Fibroblast of peridontal ligament (primary cell): ENCODE results near the gene MAZ.

Experiments
- DNase-seq: peaks from one replicate; pipeline ENCODE4 v3.0.0-alpha.2; 2010; ENCODE audit errors: extremely low read depth

Gene MAZ

DNA sequence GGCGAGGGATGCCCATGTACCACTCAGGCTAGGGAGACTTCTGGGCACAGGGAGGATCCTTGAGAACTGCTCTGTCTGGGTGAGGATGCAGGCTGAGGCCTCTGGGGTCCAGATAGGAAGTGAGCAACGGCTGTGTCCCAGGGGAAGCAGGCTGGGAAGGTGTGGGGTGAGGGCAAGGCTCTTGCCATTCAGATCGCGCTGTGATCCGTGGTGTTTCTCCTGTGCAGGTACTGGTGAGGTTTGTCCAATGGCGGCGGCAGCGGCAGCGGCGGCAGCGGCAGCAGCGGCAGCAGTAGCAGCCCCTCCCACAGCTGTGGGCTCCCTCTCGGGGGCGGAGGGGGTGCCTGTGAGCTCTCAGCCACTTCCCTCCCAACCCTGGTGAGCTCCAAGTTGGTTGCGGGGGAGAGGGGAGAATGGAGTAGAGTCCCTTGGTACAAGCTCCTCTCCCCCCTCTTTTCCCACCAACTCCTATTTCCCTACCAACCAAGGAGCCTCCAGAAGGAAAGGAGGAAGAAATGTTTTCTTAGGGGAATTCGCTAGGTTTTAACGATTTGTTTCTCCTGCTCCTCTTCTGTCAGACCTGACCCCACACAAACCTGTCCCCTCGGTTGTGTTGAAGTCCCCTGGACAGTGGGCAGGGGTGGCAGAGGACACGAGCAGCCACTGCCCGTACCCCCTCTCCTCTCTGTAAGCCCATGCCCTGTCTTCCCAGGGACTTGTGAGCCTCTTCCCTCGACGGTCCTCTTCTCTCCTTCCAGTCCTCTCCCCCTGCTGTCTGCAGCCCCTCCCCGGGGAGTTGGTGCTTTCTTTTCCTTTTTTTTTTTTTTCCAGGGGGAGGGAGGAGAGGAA, 3.7 kb downstream of the MAZ start:
- no peak for DNase-seq

DNA sequence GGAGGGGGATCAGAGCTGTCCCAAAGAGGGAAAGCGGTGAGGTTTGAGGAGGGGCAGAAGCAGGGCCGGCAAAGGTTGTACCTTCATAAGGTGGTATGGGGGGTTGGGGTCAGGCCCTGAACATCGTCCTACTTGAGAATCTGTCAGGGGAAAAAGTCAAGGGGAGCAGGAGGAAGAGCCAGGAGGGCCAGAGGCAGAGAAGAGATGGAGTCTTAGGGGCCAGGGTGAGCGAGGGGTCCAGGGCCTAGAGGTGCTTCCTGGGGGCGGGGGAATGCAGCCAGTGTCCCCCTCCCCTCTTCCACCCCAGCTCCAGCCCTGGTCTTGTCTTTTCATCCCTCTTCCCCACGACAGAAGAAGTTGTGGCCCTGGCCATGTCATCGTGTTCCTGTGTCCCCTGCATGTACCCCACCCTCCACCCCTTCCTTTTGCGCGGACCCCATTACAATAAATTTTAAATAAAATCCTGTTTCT, 4.4 kb downstream of the MAZ start:
- DNase-seq = no peak

DNA sequence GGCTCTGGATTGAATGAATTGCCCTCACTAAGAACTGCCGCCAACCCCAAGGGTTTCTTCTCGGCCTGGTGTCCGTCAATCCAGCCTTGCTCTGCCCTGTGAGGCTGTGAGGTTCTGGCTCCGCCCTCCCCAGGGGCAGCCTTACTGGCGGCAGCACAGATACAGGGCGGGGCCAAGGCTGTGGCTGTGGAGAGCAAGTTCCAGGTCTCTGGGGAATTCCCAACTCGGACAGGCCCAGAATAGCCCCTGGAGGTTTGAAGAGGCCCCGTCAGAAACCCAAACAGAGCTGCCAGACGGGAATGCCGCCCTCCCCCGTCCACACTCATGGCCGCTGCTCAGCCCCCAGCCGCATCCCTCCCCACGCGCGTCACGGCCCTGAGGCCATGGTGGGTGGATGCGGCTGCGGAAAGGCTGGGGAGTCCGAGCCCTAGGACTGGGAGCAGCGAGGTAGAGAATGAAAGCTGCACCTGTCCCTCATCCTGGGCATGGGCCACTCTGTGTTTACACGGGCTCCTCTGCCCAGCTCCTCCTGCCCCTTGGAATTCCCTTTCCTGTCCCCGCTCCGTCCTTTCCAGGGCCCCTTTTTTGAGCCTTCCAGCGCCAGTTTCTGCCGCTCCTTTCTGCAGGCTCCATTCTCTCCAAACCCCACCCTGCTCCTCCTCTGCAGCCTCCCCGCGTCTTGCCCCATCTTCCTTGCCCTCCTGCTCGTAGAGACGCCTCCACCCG, 5.0 kb downstream of the MAZ start:
- peak; percentile 96 for DNase-seq

DNA sequence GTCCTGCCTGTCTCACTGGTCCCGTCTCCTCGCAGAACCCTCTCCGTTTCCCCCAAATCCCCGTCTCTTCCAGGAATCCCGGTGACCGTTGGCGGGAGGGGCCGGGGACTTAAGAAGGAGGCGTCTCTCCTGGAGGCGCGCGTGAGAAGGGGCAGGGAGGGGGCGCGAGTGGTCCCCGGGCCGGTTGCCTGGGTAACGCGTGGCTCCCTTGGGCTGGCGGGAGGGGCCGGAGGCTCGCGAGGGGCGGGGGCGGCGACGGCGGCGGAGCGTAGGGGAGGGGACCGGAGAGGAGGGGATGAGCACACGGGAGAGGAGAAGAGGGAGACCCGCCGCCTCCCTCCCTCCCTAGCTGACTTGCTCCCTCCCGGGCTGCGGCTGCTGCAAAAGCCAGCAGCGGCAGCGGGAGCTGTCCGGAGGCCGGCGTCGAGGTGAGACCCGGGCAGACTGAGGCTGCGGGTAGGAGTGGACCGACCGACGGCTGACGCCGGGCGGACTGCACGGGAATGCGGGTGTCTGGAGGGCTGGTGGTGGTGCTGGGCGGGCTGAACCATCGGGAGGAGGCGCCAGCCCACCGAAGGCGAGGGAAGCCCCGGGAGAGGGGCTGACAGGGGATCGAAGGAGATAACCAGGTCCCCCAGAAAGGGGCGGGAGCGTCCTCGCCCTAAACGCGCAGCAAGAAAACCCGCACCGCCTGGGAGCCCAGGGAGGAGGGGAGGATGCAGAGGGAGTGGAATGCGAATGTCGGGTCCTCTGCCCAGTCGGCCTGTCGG, 5.8 kb downstream of the MAZ start, which contains the start of gene PRRT2:
PRRT2 (plus strand) TSS at position 298 of the 770 bp plus-strand sequence. CDS start 862 bp downstream, outside the sequence.
- peak; percentile 49 for DNase-seq

DNA sequence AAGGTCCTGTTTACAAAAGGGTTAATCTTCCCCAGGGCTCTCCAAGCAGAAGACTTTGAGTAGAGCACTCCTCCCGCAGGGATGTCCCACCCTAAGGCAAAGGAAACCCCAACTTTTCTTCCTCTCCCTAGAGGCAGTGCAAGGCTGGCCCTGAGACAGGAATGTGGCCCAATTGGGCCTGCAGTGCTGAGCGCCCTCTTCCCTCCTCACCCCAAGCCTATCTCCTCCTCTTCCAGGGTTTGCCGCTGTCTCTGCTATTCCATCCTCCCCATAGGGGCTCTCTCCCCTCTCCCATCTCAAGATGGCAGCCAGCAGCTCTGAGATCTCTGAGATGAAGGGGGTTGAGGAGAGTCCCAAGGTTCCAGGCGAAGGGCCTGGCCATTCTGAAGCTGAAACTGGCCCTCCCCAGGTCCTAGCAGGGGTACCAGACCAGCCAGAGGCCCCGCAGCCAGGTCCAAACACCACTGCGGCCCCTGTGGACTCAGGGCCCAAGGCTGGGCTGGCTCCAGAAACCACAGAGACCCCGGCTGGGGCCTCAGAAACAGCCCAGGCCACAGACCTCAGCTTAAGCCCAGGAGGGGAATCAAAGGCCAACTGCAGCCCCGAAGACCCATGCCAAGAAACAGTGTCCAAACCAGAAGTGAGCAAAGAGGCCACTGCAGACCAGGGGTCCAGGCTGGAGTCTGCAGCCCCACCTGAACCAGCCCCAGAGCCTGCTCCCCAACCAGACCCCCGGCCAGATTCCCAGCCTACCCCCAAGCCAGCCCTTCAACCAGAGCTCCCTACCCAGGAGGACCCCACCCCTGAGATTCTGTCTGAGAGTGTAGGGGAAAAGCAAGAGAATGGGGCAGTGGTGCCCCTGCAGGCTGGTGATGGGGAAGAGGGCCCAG, 6.7 kb downstream of the MAZ start:
- DNase-seq = no peak

DNA sequence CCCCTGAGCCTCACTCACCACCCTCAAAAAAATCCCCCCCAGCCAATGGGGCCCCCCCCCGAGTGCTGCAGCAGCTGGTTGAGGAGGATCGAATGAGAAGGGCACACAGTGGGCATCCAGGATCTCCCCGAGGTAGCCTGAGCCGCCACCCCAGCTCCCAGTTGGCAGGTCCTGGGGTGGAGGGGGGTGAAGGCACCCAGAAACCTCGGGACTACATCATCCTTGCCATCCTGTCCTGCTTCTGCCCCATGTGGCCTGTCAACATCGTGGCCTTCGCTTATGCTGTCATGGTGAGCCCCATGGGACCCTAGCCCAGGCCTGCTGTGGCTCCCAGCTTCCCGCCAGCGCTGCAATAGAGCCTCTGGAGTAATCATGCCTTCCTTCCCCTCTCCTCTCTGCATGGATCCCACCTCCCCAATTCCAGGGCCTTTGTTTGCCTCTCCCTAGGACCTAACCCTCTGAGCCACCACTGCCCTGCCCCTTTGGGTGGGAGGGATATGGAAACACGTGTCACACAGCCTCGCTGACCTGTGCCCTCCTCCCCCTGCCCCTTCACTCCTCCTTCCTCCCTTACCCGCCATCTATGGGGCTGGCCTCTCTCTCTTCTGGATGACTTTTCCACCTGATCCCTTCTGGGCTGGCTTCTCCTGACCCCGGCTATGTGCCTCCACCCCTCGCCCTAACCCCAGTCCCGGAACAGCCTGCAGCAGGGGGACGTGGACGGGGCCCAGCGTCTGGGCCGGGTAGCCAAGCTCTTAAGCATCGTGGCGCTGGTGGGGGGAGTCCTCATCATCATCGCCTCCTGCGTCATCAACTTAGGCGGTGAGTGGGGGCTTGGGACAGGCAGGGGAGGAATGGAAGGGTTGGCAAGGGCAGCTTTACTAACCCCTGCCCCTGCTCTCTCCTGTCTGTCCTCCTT, 7.6 kb downstream of the MAZ start:
- DNase-seq = no peak

DNA sequence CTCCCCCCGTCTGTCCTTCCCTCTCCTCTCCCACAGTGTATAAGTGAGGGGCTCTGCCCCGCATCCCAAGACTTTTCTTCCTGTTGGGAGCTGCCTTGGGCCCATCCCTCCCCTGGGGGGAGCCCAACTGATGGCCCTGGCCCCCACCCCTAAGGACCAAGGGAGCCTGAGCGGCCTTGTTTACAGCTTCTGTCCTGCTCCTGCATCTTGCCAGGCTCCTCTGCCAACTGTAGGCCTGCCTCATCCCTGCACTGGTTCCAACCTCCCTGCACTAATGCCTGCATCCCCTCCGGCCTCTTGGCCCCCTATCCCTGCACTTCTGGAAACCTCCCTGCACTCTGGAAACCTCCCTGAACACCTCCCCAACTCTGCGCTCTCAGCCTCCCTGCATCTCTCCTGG, 8.3 kb downstream of the MAZ start:
- no peak for DNase-seq

DNA sequence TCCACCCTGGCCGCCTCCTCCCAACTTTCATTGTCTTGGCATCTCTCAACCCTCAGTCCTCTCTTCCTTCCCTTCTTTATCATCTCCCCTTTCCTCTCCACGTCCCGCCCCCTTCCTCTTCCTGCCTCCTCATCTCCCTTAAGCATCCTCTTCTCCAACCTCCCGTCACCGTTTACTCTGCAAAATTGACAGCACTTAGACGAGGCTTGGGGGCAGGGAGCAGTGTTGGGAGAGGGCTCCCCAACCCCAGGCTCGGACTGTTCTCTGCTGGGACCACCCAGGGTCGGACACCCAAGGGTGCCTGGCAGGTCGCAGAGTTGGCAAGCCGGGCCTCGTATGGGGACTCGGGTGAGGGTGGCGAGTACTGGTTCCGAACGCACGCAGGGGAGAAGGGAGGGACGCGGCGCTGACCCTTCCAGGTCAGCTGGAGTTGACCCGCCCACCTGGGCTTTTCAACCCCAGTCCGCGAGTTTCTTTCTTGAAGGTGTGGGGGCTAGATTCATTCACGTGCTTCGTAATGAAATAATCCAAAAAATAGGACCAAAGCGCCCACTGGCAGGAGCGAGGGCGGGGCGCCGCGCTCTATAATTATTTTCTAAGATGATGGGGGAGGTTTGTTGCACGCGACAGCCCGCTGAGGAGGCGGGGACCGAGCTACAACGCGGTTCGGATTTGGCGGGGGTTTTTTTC, 8.8 kb downstream of the MAZ start:
- no peak for DNase-seq

DNA sequence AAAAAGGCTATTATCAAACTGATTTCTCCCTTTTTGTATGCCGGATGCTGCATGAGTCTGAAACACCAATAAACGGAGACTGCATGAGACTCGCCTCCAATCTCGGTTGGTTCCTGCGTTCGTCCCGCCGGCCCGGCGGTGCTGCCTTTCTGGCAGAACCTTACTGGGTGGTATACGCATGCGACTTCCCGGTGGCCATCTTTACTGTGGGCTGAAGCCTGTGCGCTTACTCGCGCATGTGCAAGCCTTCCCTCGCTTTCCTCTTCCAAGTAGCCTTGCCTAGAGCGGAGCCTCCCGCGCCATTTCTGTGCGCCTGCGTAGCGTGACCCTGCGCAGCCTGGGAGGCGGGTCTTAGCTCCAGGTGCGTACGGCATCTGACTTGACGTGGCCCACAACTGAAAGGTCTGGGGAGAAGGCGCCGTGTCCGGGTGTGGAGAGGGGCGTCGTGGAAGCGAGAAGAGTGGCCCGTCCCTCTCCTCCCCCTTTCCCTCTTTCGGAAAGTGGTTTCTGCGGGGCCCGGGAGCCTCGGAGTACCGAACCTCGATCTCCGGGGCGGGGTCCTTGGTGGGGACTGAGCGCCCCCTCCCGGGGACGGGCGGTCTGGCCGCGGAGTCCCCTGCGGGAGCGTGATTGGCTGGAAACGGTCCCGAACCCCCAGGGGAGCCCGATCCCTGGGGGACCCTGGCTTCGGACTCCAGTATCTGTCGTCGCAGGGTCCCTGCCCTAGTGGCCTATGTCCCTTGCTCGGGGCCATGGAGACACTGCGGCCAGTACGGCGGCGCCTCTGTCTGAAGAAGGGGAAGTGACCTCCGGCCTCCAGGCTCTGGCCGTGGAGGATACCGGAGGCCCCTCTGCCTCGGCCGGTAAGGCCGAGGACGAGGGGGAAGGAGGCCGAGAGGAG, 9.7 kb downstream of the MAZ start, which contains the start of gene PAGR1:
PAGR1 (plus strand) TSS at position 360 of the 901 bp plus-strand sequence; CDS start at position 734, 374 bp downstream.
- DNase-seq = peak; percentile 99

DNA sequence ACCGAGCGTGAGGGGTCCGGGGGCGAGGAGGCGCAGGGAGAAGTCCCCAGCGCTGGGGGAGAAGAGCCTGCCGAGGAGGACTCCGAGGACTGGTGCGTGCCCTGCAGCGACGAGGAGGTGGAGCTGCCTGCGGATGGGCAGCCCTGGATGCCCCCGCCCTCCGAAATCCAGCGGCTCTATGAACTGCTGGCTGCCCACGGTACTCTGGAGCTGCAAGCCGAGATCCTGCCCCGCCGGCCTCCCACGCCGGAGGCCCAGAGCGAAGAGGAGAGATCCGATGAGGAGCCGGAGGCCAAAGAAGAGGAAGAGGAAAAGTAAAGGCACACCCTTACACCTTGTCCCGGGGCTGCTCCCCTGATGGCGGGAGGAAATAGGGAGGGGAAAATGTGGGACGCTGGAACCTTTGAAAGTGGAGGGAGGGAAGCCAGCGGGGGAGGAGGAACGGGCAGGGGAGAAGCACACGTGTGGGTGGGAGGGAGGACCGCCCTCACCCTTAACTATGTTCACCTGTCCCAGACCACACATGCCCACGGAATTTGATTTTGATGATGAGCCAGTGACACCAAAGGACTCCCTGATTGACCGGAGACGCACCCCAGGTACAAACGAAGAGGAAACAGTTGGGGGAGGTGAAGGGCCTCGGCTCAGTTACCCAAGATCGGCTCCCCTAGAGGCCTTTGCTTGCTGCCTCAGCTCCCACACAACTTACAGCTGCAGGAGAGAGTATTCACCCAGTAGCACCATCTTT, 10.5 kb downstream of the MAZ start:
- DNase-seq = no peak

DNA sequence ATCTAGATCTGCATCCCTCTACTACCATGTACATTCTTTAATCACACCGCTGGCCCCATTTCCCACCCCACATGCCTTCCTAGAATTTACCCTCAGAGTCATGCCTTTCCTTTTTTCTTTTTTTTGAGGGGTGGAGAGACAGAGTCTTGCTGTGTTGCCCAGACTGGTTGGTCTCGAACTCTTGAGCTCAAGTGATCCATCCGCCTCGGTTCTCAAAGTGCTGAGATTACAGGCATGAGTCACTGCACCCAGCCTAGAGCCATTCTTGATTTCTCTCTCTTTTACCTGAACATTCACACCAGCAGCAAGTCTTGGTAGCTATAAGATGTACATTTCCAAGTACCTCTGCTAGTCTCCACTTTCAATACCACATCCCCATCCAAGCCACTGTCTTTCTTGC, 11.8 kb downstream of the MAZ start:
- no peak for DNase-seq

DNA sequence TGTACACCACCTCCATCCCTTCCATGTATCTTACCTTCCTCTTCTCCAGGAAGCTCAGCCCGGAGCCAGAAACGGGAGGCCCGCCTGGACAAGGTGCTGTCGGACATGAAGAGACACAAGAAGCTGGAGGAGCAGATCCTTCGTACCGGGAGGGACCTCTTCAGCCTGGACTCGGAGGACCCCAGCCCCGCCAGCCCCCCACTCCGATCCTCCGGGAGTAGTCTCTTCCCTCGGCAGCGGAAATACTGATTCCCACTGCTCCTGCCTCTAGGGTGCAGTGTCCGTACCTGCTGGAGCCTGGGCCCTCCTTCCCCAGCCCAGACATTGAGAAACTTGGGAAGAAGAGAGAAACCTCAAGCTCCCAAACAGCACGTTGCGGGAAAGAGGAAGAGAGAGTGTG, 13.2 kb downstream of the MAZ start:
- DNase-seq = no peak

DNA sequence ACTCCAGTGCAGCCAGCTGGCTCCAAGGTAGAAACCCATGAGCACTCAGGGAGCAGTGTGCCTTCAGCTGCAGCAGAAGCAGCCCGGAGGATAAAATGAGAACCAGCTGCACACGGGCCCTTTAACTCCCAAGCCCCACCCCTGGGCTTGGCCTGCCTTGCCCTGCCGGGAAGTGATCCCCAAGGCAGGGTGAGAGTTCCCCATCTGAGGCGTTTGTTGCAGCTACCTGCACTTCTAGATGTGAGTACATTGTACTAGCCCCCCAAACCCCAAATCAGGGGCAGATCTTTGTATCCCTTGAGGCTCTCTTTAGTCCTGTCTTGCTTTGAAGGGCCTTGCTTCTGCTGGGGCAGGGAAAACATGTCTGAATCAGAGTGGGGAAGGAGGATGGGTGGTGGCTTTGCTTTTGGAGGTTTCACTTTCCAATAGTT, 14.0 kb downstream of the MAZ start, which contains the start of gene MVP:
MVP (plus strand) TSS at position 192 of the 431 bp plus-strand sequence. CDS start 10,088 bp downstream, outside the sequence.
- peak; percentile 75 for DNase-seq

DNA sequence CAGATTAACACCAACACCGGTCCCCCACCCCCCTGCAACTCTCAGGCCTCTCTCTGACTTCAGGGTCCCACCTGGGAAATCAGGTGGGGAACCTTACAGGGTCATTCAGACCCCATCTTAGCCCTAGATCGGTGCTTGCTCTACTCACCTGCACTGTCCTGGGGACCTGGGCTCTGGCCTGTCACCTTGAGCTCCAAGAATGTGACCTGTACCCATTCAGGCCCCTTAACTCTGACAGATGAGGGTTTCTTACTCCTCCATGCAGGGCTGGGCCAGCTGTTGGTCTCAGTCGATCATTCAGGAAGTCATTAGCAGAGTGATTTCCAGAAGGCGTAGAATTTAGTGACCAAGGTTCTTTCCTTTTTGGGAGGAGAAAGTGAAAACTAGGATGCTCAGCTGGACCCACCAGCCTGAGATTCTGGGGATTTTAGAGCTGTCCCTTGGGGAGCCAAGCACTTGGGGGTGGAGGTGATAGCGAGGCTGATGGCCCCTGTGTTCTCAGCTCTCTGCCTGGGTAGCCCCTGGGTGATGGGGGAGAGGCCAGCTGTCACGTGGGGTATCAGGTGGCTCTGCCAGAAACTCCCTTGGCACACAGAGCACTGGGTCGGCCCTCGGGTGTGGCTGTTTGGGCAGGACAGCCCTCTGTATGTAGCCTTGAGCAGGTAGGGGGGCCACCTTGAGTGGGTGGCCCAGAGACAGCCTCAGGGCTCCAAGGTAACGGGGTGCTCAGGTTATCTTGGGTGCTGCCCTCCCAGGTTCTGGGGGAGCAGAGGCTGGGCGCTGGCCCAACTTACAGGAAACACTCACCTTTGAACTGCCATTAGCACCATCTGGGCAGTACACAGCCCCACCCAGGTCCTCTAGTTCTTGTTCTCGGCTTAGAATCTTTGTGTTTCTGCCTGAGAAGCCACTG, 14.7 kb downstream of the MAZ start:
- peak; percentile 51 for DNase-seq

DNA sequence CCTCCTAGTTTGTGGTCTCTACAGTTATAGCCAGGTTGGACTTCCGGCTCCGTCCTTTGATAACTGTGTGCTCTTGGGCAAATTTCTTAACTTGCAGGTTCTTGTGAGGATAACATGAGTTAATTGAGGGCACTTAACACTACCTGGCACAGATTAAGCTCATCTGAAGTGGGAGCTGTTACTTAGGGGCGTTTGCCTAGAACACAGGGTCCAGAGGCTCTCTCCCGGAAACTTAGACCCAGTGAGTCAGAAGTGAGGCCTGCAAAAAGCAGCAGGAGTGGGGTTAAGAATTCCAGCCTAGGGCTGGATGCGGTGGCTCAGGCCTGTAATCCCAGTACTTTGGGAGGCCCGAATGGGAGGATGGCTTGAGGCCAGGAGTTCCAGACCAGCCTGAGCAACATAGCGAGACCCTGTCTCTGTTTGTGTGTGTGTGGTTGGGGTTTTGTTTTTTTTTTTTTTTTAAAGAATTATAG, 15.3 kb downstream of the MAZ start:
- DNase-seq = peak; percentile 79

DNA sequence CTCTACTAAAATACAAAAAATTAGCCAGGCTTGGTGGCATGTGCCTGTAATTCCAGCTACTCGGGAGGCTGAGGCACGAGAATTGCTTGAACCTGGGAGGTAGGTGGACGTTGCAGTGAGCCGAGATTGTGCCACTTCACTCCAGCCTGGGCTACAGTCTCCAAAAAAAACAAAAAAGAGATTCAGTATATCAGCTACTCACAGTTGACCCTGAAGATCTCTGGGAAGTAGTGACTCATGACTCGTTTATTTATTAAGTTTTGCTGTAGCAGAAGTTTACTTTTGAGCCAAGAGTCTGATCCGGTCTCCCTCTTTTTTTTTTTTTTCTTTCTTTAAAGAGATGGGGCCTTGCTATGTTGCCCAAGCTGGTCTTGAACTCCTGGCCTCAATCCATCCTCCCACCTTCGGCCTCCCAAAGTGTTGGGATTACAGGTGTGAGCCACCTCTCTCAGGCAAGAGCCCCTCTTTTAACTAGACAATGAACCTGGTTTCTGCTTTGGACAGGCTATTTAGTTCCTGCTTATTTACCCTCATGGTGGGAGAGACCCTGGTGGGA, 18.3 kb downstream of the MAZ start:
- DNase-seq = peak; percentile 91
